K562 (cell line): ENCODE measurements around the gene VRK3. TPM values are rescaled to one million over a fixed set of nuclear protein-coding genes. Genes with fewer than 3 reads are reported as not detected.
A peak's percentile ranks its signal among the peaks of the same experiment; 100 is the strongest.

Experiments
- ADNP ChIP-seq: fragments of 200-800 bp; sonication (Bioruptor generic); IDR thresholded peaks from 2 replicates; pipeline ENCODE4 v1.6.1; 2016; ENCODE audit warnings: missing genetic modification characterization, missing compliant biosample characterization
- E2F1 ChIP-seq: sonication (generic); formaldehyde crosslinking; IDR thresholded peaks from 2 replicates; pipeline ENCODE4 v1.8.1; 2023; ENCODE audit warnings: mild to moderate bottlenecking, missing genetic modification reagents, moderate library complexity
- E2F3 ChIP-seq: fragments of 250-450 bp; sonication (Bioruptor Pico); IDR thresholded peaks from 2 replicates; pipeline ENCODE4 v1.4.0; 2020; ENCODE audit warnings: mild to moderate bottlenecking
- HDAC8 ChIP-seq: fragments of 450-650 bp; IDR thresholded peaks from 2 replicates; pipeline ENCODE4 v1.6.1; 2016; ENCODE audit warnings: mild to moderate bottlenecking, missing genetic modification characterization, moderate library complexity, missing compliant biosample characterization
- MECOM ChIP-seq: fragments of 250-450 bp; sonication (Bioruptor Pico); IDR thresholded peaks from 2 replicates; pipeline ENCODE4 v1.8.0; 2022; ENCODE audit warnings: inconsistent platforms
- MITF ChIP-seq: IDR thresholded peaks from 2 replicates; pipeline ENCODE4 v1.6.1; 2014; ENCODE audit warnings: antibody characterized with exemption
- MLX ChIP-seq, 2 experiments: fragments of 450-650 bp in 1 of 2; sonication (generic) in 1 of 2; formaldehyde crosslinking; conservative IDR thresholded peaks; 2 replicates each; pipeline versions ENCODE4 v1.4.0 to v1.8.1; 2020 to 2022; ENCODE audit warnings: mild to moderate bottlenecking in 1 of 2, missing genetic modification reagents in 1 of 2
- NCOA1 ChIP-seq: fragments of 450-650 bp; IDR thresholded peaks from 2 replicates; pipeline ENCODE4 v1.6.1; 2016; ENCODE audit warnings: low read depth
- NCOA4 ChIP-seq: fragments of 450-650 bp; IDR thresholded peaks from 2 replicates; pipeline ENCODE4 v1.6.1; 2018; ENCODE audit warnings: mild to moderate bottlenecking; ENCODE audit not compliant: partially characterized antibody
- NFE2 ChIP-seq: IDR thresholded peaks from 2 replicates; pipeline ENCODE4 v1.6.1; 2014; ENCODE audit warnings: antibody characterized with exemption, low read depth
- NR4A1 ChIP-seq, 2 experiments: fragments of 250-450 bp in 1 of 2; fragments of 450-650 bp in 1 of 2; sonication (Bioruptor Pico) in 1 of 2; IDR thresholded peaks; 2 replicates each; pipeline versions ENCODE4 v1.4.0 to v1.6.1; 2016 to 2020; ENCODE audit warnings: mild to moderate bottlenecking in 2 of 2, missing compliant biosample characterization in 1 of 2, missing genetic modification characterization in 1 of 2, moderate library complexity in 1 of 2
- POLR3G ChIP-seq: IDR thresholded peaks from 2 replicates; pipeline ENCODE4 v1.6.1; 2011; ENCODE audit not compliant: insufficient read length, insufficient replicate concordance; ENCODE audit errors: extremely low read depth
- PYGO2 ChIP-seq: fragments of 450-650 bp; IDR thresholded peaks from 2 replicates; pipeline ENCODE4 v1.6.1; 2016; ENCODE audit warnings: mild to moderate bottlenecking, missing genetic modification characterization, moderate library complexity, missing compliant biosample characterization
- SNIP1 ChIP-seq: fragments of 450-650 bp; IDR thresholded peaks from 2 replicates; pipeline ENCODE4 v1.7.1; 2017; ENCODE audit warnings: low read depth, mild to moderate bottlenecking
- STAG1 ChIP-seq: sonication (generic); formaldehyde crosslinking; IDR thresholded peaks from 2 replicates; pipeline ENCODE4 v1.5.0; 2020; ENCODE audit warnings: missing genetic modification reagents, borderline replicate concordance
- USF1 ChIP-seq: sonication (generic); formaldehyde crosslinking; IDR thresholded peaks from 2 replicates; pipeline ENCODE4 v1.9.0; 2022; ENCODE audit warnings: mild to moderate bottlenecking, missing genetic modification reagents
- XRCC5 ChIP-seq: fragments of 200-400 bp; formaldehyde crosslinking; IDR thresholded peaks from 2 replicates; pipeline ENCODE4 v1.6.1; 2017; ENCODE audit warnings: low read depth, mild to moderate bottlenecking, low read length
- ZBTB34 ChIP-seq: fragments of 250-450 bp; sonication (Bioruptor Pico); IDR thresholded peaks from 2 replicates; pipeline ENCODE4 v1.8.0; 2021; ENCODE audit warnings: mild to moderate bottlenecking, moderate library complexity
- ZFP30 ChIP-seq: fragments of 250-450 bp; sonication (Bioruptor Pico); IDR thresholded peaks from 2 replicates; pipeline ENCODE4 v1.8.0; 2022; ENCODE audit warnings: moderate library complexity, mild to moderate bottlenecking, inconsistent platforms, borderline replicate concordance
- ZNF134 ChIP-seq: fragments of 250-450 bp; sonication (Bioruptor Pico); conservative IDR thresholded peaks from 2 replicates; pipeline ENCODE4 v1.4.0; 2020
- ZNF232 ChIP-seq: sonication (generic); formaldehyde crosslinking; IDR thresholded peaks from 2 replicates; pipeline ENCODE4 v1.8.0; 2022; ENCODE audit warnings: mild to moderate bottlenecking, missing genetic modification reagents
- ZNF316 ChIP-seq: fragments of 450-650 bp; IDR thresholded peaks from 2 replicates; pipeline ENCODE4 v1.6.1; 2016
- ZNF41 ChIP-seq: fragments of 250-450 bp; sonication (Bioruptor Pico); conservative IDR thresholded peaks from 2 replicates; pipeline ENCODE4 v1.4.0; 2020; ENCODE audit warnings: mild to moderate bottlenecking
- ZNF717 ChIP-seq: fragments of 250-450 bp; sonication (Bioruptor Pico); IDR thresholded peaks from 2 replicates; pipeline ENCODE4 v1.5.0; 2021
- polyA plus RNA-seq, 8 experiments: library from polyadenylated mRNA; depleted of rRNA in 4 of 8; stranded (reverse) in 5 of 8; unstranded in 3 of 8; fragments of >200 nt; fragmentation: Nextera tagmentation in 2 of 8; fragmentation: Illumina TruSeq in 1 of 8; extraction: Ambion mirVana in 2 of 8; extraction: Trizol in 1 of 8; gene quantifications; 2 replicates each; pipeline versions ENCODE4 v1.2.1 to v1.2.3, GENCODE V29; 2011 to 2014; ENCODE audit warnings: inconsistent platforms in 1 of 8, missing spikeins in 1 of 8
- total RNA-seq, 7 experiments: library from RNA; depleted of rRNA in 6 of 7; stranded (reverse); fragments of >200 nt in 6 of 7; fragmentation: Illumina TruSeq in 2 of 7; extraction: Trizol in 2 of 7; gene quantifications; 2 replicates each; pipeline versions ENCODE4 v1.2.1 to v1.2.3, GENCODE V29; 2011 to 2021; ENCODE audit warnings: low replicate concordance in 1 of 7

Gene VRK3
- total and polyA plus RNA-seq, 9 of the 15 experiments (the other 6 are each of a cell fraction or from before 2014, with no cell fraction given) = 25.6 to 94.3 (median 42.9) TPM

- TF ChIP-seq E2F1 (CRISPR knock-in tag) = no peak
- no peak for TF ChIP-seq PYGO2 (tag)
- TF ChIP-seq ZFP30 = no peak
- no peak for TF ChIP-seq POLR3G
- no peak for TF ChIP-seq MLX (CRISPR knock-in tag; conservative IDR thresholded peaks at IDR 0.05)
- TF ChIP-seq ADNP = no peak
- TF ChIP-seq STAG1 (CRISPR knock-in tag) = no peak
- no peak for TF ChIP-seq ZNF41 (CRISPR knock-in tag)
- TF ChIP-seq ZNF134 (CRISPR knock-in tag) = no peak
- peak; percentile 26; the same call in 1 of the 2 replicates for TF ChIP-seq ZBTB34 (CRISPR knock-in tag)
- no peak for TF ChIP-seq ZNF717
- no peak for TF ChIP-seq E2F3
- TF ChIP-seq USF1 (CRISPR knock-in tag) = peak; percentile 73
- no peak for TF ChIP-seq MECOM (CRISPR knock-in tag)
- peak; percentile 40; the same call in 1 of the 2 replicates for TF ChIP-seq NFE2
- TF ChIP-seq NR4A1 (CRISPR knock-in tag; IDR thresholded peaks at IDR 0.05) = no peak
- no peak for TF ChIP-seq NR4A1 (tag; IDR thresholded peaks at IDR 0.05)
- no peak for TF ChIP-seq HDAC8 (tag)
- no peak for TF ChIP-seq ZNF232
- TF ChIP-seq ZNF316 = no peak
- TF ChIP-seq NCOA4 = no peak
- no peak for TF ChIP-seq XRCC5
- peak; percentile 53; the same call in 1 of the 2 replicates for TF ChIP-seq NCOA1
- TF ChIP-seq SNIP1 = no peak
- TF ChIP-seq MITF = no peak
Measured at GRCh38 chr19:50025022-50025793, at the start of gene VRK3 (continued).
